Liver (tissue), 9 donors: ENCODE measurements around the gene CCNA1. TPM values are rescaled to one million over a fixed set of nuclear protein-coding genes. Genes with fewer than 3 reads are reported as not detected.

Experiments used
- DNase-seq: peaks from one replicate; pipeline ENCODE4 v3.0.0-alpha.2; 2017; ENCODE audit warnings: low spot score
- H3K27ac ChIP-seq, 2 donors: one replicate each; pipeline ENCODE4 v1.7.0; 2013; ENCODE audit warnings: inconsistent platforms in 2 of 2, low read length in 2 of 2, control low read depth in 1 of 2, low read depth in 1 of 2, mild to moderate bottlenecking in 1 of 2
- H3K27me3 ChIP-seq, 4 donors: one replicate each; pipeline versions ENCODE4 v1.6.1 to v1.7.0; 2013; ENCODE audit warnings: low read length in 3 of 4, inconsistent platforms in 1 of 4, mild to moderate bottlenecking in 1 of 4, moderate library complexity in 1 of 4; ENCODE audit not compliant: control insufficient read depth in 4 of 4, insufficient read depth in 4 of 4
- H3K36me3 ChIP-seq, 4 donors: one replicate each; pipeline versions ENCODE4 v1.6.1 to v1.7.0; 2013; ENCODE audit warnings: low read length in 3 of 4, mild to moderate bottlenecking in 3 of 4, low read depth in 1 of 4, moderate library complexity in 1 of 4; ENCODE audit not compliant: control insufficient read depth in 4 of 4, insufficient read depth in 3 of 4
- H3K4me1 ChIP-seq, 4 donors: one replicate each; pipeline versions ENCODE4 v1.6.1 to v1.7.0; 2013; ENCODE audit warnings: low read length in 3 of 4, mild to moderate bottlenecking in 3 of 4, moderate library complexity in 1 of 4; ENCODE audit not compliant: control insufficient read depth in 4 of 4, insufficient read depth in 4 of 4
- H3K4me3 ChIP-seq, 3 donors: one replicate each; pipeline versions ENCODE4 v1.6.1 to v1.7.0; 2013; ENCODE audit warnings: low read length in 3 of 3, control low read depth in 1 of 3, low read depth in 1 of 3, mild to moderate bottlenecking in 1 of 3
- H3K9ac ChIP-seq, 2 donors: one replicate each; pipeline ENCODE4 v1.7.0; 2013; ENCODE audit warnings: low read length in 2 of 2, mild to moderate bottlenecking in 2 of 2, moderate library complexity in 2 of 2, control low read depth in 1 of 2, low read depth in 1 of 2
- H3K9me3 ChIP-seq, 4 donors: one replicate each; pipeline versions ENCODE4 v1.6.1 to v1.7.0; 2013; ENCODE audit warnings: low read length in 3 of 4; ENCODE audit not compliant: control insufficient read depth in 4 of 4
- EGR1 ChIP-seq, 2 donors: IDR thresholded peaks; 2 replicates each; pipeline ENCODE4 v1.6.1; 2016 to 2018; ENCODE audit warnings: antibody characterized with exemption in 2 of 2, low read depth in 2 of 2
- FOXA1 ChIP-seq: IDR thresholded peaks from 2 replicates; pipeline ENCODE4 v1.6.1; 2016; ENCODE audit warnings: antibody characterized with exemption
- FOXA2 ChIP-seq: IDR thresholded peaks from 2 replicates; pipeline ENCODE4 v1.6.1; 2016; ENCODE audit warnings: antibody characterized with exemption
- GABPA ChIP-seq, 2 donors: IDR thresholded peaks in 1 of 2; conservative IDR thresholded peaks in 1 of 2; 2 replicates each; pipeline ENCODE4 v1.6.1; 2016; ENCODE audit warnings: antibody characterized with exemption in 2 of 2, mild to moderate bottlenecking in 1 of 2, moderate library complexity in 1 of 2
- HNF4A ChIP-seq, 2 donors: conservative IDR thresholded peaks; 2 replicates each; pipeline ENCODE4 v1.6.1; 2016; ENCODE audit warnings: antibody characterized with exemption in 2 of 2, mild to moderate bottlenecking in 2 of 2
- JUND ChIP-seq, 2 donors: IDR thresholded peaks; 2 replicates each; pipeline ENCODE4 v1.6.1; 2016; ENCODE audit warnings: antibody characterized with exemption in 2 of 2
- NR2F2 ChIP-seq: IDR thresholded peaks from 2 replicates; pipeline ENCODE4 v1.6.1; 2016; ENCODE audit warnings: antibody characterized with exemption
- RAD21 ChIP-seq, 2 donors: IDR thresholded peaks; 2 replicates each; pipeline ENCODE4 v1.6.1; 2016; ENCODE audit warnings: antibody characterized with exemption in 2 of 2, mild to moderate bottlenecking in 2 of 2
- SP1 ChIP-seq: IDR thresholded peaks from 2 replicates; pipeline ENCODE4 v1.6.1; 2018; ENCODE audit warnings: antibody characterized with exemption, mild to moderate bottlenecking
- TAF1 ChIP-seq: conservative IDR thresholded peaks from 2 replicates; pipeline ENCODE4 v1.6.1; 2016; ENCODE audit warnings: antibody characterized with exemption, mild to moderate bottlenecking
- YY1 ChIP-seq: IDR thresholded peaks from 2 replicates; pipeline ENCODE4 v1.6.1; 2016; ENCODE audit warnings: antibody characterized with exemption, mild to moderate bottlenecking
- WGBS: extraction: QIAGEN DNeasy Blood & Tissue Kit; methylation state at CpG from one replicate; pipeline ENCODE4 v1.1.7; 2013; 5-methylcytosine and 5-hydroxymethylcytosine counted together
- polyA plus RNA-seq, 2 donors: library from polyadenylated mRNA; stranded (reverse) in 1 of 2; unstranded in 1 of 2; fragments of 200-250 nt in 1 of 2; fragments of >200 nt in 1 of 2; fragmentation: Nextera tagmentation in 1 of 2; extraction: Ambion mirVana in 1 of 2; gene quantifications; one replicate each; pipeline versions ENCODE4 v1.2.1 to v1.2.3, GENCODE V29; 2013 to 2015
- total RNA-seq, 2 donors: library from RNA; depleted of rRNA; stranded (reverse); fragments of >200 nt; gene quantifications; one replicate each; pipeline ENCODE4 v1.2.3, GENCODE V29; 2014
- TF ChIP-seq, protein P1 (sequence below): fragments of 150-350 bp; IDR thresholded peaks from 2 replicates; pipeline ENCODE4 v1.5.1; 2017; ENCODE audit warnings: improper control_type of control experiment, low read depth, low read length; ENCODE audit not compliant: missing input control
- TF ChIP-seq, protein P2 (sequence below): IDR thresholded peaks from 2 replicates; pipeline ENCODE4 v1.6.1; 2016; ENCODE audit warnings: antibody characterized with exemption
- TF ChIP-seq, protein P3 (sequence below): IDR thresholded peaks from 2 replicates; pipeline ENCODE4 v1.6.1; 2016; ENCODE audit warnings: antibody characterized with exemption
- TF ChIP-seq, protein P4 (sequence below): IDR thresholded peaks from 2 replicates; pipeline ENCODE4 v1.6.1; 2016; ENCODE audit warnings: antibody characterized with exemption
- donor health status: healthy.
- donor health status: healthy.
- donor health status: healthy.
- donor health status: healthy.
- donor health status: healthy.

CCNA1 gene
- total and polyA plus RNA-seq, 4 donors: 0.08 to 0.09 TPM; not detected in 2

DNA sequence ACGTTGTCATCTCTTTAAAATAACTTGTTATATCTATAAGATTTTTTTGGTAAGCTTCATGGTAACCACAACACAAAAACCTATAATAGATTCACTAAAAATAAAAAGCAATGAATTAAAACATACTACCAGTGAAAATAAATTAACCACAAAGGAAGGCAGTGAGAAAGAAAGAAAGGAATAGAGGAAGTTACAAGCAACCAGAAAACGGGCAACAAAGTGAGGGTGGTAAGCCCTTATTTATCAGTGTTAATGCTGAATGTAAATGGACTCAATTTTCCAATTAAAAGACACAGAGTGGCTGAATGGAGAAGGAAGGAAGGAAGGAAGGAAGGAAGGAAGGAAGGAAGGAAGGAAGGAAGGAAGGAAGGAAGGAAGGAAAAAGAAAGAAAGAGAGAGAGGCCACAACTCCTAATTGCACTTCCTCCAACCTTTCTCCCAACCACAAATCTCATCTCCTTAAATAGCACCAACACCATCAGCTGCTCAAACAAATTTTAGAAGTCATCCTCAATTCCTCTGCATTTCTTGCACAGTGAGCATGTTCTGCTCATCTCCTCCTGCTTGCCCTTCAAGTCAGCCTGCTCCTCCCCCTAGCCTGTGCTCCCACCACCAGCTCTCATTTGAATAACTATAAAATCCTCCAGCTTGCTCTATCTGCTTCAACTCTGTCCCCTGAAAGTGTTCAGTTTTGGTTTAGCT, 48.6 kb downstream of the CCNA1 start:
- H3K4me3 ChIP-seq: no peak overlapping the region
- 54% methylated on average over 2 of the region's 2 CpGs for WGBS
- H3K9me3 ChIP-seq: peaks cover 0 to 4% (median 2%) of the 10 kb centered on the region in 4 donors
- H3K27me3 ChIP-seq: no peaks in the 10 kb centered on the region
- TF ChIP-seq, protein P1, sequence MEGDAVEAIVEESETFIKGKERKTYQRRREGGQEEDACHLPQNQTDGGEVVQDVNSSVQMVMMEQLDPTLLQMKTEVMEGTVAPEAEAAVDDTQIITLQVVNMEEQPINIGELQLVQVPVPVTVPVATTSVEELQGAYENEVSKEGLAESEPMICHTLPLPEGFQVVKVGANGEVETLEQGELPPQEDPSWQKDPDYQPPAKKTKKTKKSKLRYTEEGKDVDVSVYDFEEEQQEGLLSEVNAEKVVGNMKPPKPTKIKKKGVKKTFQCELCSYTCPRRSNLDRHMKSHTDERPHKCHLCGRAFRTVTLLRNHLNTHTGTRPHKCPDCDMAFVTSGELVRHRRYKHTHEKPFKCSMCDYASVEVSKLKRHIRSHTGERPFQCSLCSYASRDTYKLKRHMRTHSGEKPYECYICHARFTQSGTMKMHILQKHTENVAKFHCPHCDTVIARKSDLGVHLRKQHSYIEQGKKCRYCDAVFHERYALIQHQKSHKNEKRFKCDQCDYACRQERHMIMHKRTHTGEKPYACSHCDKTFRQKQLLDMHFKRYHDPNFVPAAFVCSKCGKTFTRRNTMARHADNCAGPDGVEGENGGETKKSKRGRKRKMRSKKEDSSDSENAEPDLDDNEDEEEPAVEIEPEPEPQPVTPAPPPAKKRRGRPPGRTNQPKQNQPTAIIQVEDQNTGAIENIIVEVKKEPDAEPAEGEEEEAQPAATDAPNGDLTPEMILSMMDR: no peak
- TF ChIP-seq HNF4A (conservative IDR thresholded peaks at IDR 0.05) (no peak), SP1 (no peak), EGR1 (IDR thresholded peaks at IDR 0.05; ENCODE audit: low read depth in 2 of 2) (no peak), NR2F2 (no peak), RAD21 (IDR thresholded peaks at IDR 0.05) (no peak), FOXA1 (no peak), YY1 (no peak)
- TF ChIP-seq, protein P2, sequence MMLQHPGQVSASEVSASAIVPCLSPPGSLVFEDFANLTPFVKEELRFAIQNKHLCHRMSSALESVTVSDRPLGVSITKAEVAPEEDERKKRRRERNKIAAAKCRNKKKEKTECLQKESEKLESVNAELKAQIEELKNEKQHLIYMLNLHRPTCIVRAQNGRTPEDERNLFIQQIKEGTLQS: no peak
- TF ChIP-seq, protein P3, sequence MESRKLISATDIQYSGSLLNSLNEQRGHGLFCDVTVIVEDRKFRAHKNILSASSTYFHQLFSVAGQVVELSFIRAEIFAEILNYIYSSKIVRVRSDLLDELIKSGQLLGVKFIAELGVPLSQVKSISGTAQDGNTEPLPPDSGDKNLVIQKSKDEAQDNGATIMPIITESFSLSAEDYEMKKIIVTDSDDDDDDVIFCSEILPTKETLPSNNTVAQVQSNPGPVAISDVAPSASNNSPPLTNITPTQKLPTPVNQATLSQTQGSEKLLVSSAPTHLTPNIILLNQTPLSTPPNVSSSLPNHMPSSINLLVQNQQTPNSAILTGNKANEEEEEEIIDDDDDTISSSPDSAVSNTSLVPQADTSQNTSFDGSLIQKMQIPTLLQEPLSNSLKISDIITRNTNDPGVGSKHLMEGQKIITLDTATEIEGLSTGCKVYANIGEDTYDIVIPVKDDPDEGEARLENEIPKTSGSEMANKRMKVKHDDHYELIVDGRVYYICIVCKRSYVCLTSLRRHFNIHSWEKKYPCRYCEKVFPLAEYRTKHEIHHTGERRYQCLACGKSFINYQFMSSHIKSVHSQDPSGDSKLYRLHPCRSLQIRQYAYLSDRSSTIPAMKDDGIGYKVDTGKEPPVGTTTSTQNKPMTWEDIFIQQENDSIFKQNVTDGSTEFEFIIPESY: no peak
- TF ChIP-seq, protein P4, sequence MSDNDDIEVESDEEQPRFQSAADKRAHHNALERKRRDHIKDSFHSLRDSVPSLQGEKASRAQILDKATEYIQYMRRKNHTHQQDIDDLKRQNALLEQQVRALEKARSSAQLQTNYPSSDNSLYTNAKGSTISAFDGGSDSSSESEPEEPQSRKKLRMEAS: no peak
- no peak overlapping the region for H3K27ac ChIP-seq
- H3K9ac ChIP-seq: no peak overlapping the region
- no peaks in the 10 kb centered on the region for H3K36me3 ChIP-seq
- H3K4me1 ChIP-seq: no peaks in the 10 kb centered on the region
- DNase-seq: no peak

DNA sequence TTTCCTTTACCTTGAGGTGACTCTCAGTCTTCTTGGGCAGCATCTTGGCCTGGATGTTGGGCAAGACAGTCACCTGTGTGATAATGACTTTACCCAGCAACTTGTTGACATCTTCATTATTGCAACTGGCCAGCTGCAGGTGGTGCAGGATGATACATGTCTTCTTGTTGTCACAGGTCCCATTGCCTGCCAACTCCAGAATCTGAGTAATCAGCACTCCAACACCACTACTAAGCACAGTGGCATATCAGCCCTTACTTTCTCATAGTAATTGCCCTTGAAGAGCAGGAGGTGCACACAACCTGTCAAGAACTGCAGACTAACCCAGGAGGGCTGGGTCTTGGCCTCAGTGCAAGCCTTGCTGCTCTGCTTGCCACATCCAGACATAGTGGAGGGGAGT, 57.8 kb downstream of the CCNA1 start:
- DNase-seq: no peak
- Histone ChIP-seq H3K4me1 (no peaks in the 10 kb centered on the region), H3K27ac (no peak overlapping the region), H3K9ac (no peak overlapping the region), H3K27me3 (peaks cover 0 to 2% (median 0%) of the 10 kb centered on the region in 4 donors), H3K4me3 (no peak overlapping the region), H3K9me3 (no peaks in the 10 kb centered on the region), H3K36me3 (no peaks in the 10 kb centered on the region)
- TF ChIP-seq YY1 (no peak), HNF4A (conservative IDR thresholded peaks at IDR 0.05) (no peak), EGR1 (IDR thresholded peaks at IDR 0.05; ENCODE audit: low read depth in 2 of 2) (no peak), FOXA1 (no peak), RAD21 (IDR thresholded peaks at IDR 0.05) (no peak), NR2F2 (no peak), FOXA2 (no peak), GABPA (IDR thresholded peaks at IDR 0.05 in 1 of 2, conservative IDR thresholded peaks at IDR 0.05 in 1 of 2) (no peak), JUND (IDR thresholded peaks at IDR 0.05) (no peak), SP1 (no peak), TAF1 (no peak)
- TF ChIP-seq, protein P3: no peak
- TF ChIP-seq, protein P1: no peak
- TF ChIP-seq, protein P4: no peak
- TF ChIP-seq, protein P2: no peak
